GM19043 (cell line): ENCODE data around the gene CALML6.

Experiments
- ATAC-seq: cut with Tn5 transposase; IDR thresholded peaks from one replicate; pipeline ENCODE4 v1.9.1; 2021; ENCODE audit warnings: low read depth; ENCODE audit not compliant: unreplicated experiment

CALML6 gene

GRCh38 chr1:1941211-1941841 lies 26.3 kb downstream of the CALML6 start:
- ATAC-seq = no peak

GRCh38 chr1:1941868-1942752 lies 27.1 kb downstream of the CALML6 start:
- no peak for ATAC-seq

- no peak for ATAC-seq
Observed at GRCh38 chr1:1942753-1943656, 27.9 kb downstream of the CALML6 start.

- ATAC-seq = no peak
Observed at GRCh38 chr1:1943834-1944570, 28.9 kb downstream of the CALML6 start.

GRCh38 chr1:1945782-1946393 lies 30.8 kb downstream of the CALML6 start:
- no peak for ATAC-seq

GRCh38 chr1:1946540-1946939 lies 31.5 kb downstream of the CALML6 start:
- no peak for ATAC-seq

GRCh38 chr1:1947493-1947892 lies 32.4 kb downstream of the CALML6 start:
- no peak for ATAC-seq

- no peak for ATAC-seq
Observed at GRCh38 chr1:1948783-1949182, 33.7 kb downstream of the CALML6 start.

- ATAC-seq = no peak
Observed at GRCh38 chr1:1950940-1951339, 35.9 kb downstream of the CALML6 start.

- no peak for ATAC-seq
Observed at GRCh38 chr1:1954015-1954414, 39.0 kb downstream of the CALML6 start.

GRCh38 chr1:1954831-1955441 lies 39.9 kb downstream of the CALML6 start:
- no peak for ATAC-seq

GRCh38 chr1:1955621-1956094 lies 40.6 kb downstream of the CALML6 start:
- no peak for ATAC-seq

- ATAC-seq = no peak
Observed at GRCh38 chr1:1956101-1956500, 41.0 kb downstream of the CALML6 start.

- no peak for ATAC-seq
Observed at GRCh38 chr1:1956586-1957532, 41.8 kb downstream of the CALML6 start.

GRCh38 chr1:1957533-1957961 lies 42.5 kb downstream of the CALML6 start:
- ATAC-seq = no peak

GRCh38 chr1:1958071-1958541 lies 43.0 kb downstream of the CALML6 start:
- no peak for ATAC-seq

GRCh38 chr1:1959459-1959839 lies 44.4 kb downstream of the CALML6 start:
- ATAC-seq = no peak

GRCh38 chr1:1959840-1960479 lies 44.9 kb downstream of the CALML6 start:
- ATAC-seq = no peak
